Esophagus squamous epithelium (tissue), 5 donors: ENCODE results near the gene CCL15. TPM values are rescaled to one million over a fixed set of nuclear protein-coding genes. Genes with fewer than 3 reads are reported as not detected.
"Not testable (repeated sequence)": the region's sequence is repeated elsewhere in the genome, so short reads cannot be mapped to it uniquely, and the experiment has no call there.

ENCODE experiments used
- DNase-seq: peaks from one replicate; lab custom pipeline; 2025; lab: John Stamatoyannopoulos, UW
- H3K27ac ChIP-seq, 4 donors: fragments of 200-600 bp; sonication (generic); one replicate each; pipeline ENCODE4 v1.5.1; 2016 to 2019; ENCODE audit warnings: mild to moderate bottlenecking in 1 of 4
- H3K27me3 ChIP-seq, 4 donors: fragments of 200-600 bp; sonication (generic); 1 replicate in 3 of 4; 2 replicates in 1 of 4; pipeline versions ENCODE4 v1.5.1 to v1.6.0; 2017 to 2021; ENCODE audit warnings: antibody characterized with exemption in 1 of 4
- H3K36me3 ChIP-seq, 3 donors: fragments of 200-600 bp; sonication (generic); one replicate each; pipeline ENCODE4 v1.5.1; 2016 to 2019
- H3K4me1 ChIP-seq, 3 donors: fragments of 200-600 bp; sonication (generic); one replicate each; pipeline ENCODE4 v1.5.1; 2017 to 2019
- H3K4me3 ChIP-seq, 4 donors: fragments of 200-600 bp; sonication (generic); 1 replicate in 3 of 4; 2 replicates in 1 of 4; pipeline ENCODE4 v1.5.1; 2016 to 2019; ENCODE audit warnings: mild to moderate bottlenecking in 2 of 4, moderate library complexity in 1 of 4
- H3K9me3 ChIP-seq, 3 donors: fragments of 200-600 bp; sonication (generic); one replicate each; pipeline ENCODE4 v1.5.1; 2016 to 2019
- CTCF ChIP-seq, 6 experiments: fragments of 450-650 bp in 4 of 6; fragments of 200-600 bp in 2 of 6; sonication (generic) in 2 of 6; IDR thresholded peaks; one replicate each; pipeline ENCODE4 v1.5.1; 2016 to 2019; ENCODE audit warnings: antibody characterized with exemption in 6 of 6, mild to moderate bottlenecking in 4 of 6, moderate library complexity in 4 of 6
- POLR2A ChIP-seq, 4 donors: fragments of 450-650 bp; IDR thresholded peaks; one replicate each; pipeline ENCODE4 v1.6.1; 2017; ENCODE audit warnings: antibody characterized with exemption in 4 of 4, mild to moderate bottlenecking in 4 of 4, moderate library complexity in 3 of 4
- WGBS, 2 donors: methylation state at CpG; one replicate each; pipeline ENCODE4 v1.1.5; 2018; 5-methylcytosine and 5-hydroxymethylcytosine counted together
- intact Hi-C: fragments of 100-400 bp; cut with DNase I; formaldehyde crosslinking; loops from one replicate; pipeline ENCODE4 v1.15.0; 2022
- total RNA-seq, 4 donors: library from RNA; depleted of rRNA; stranded (reverse); fragments of >200 nt; gene quantifications; one replicate each; pipeline ENCODE4 v1.1.0, GENCODE V29; 2016
- donor health status: DM: yes; HTN: yes; CAD: no.

CCL15 gene
- total RNA-seq, 4 donors from 2014 or later = not detected

- no peaks in the 10 kb centered on the region for H3K4me1 ChIP-seq
- TF ChIP-seq POLR2A (IDR thresholded peaks at IDR 0.05) (no peak), CTCF (IDR thresholded peaks at IDR 0.05) (no peak)
- intact Hi-C loops = no loop called here
- no peak overlapping the region for H3K27ac ChIP-seq
- H3K27me3 ChIP-seq = peaks cover 0 to 10% (median 0%) of the 10 kb centered on the region in 4 donors
- no peak for DNase-seq
- H3K4me3 ChIP-seq = no peak overlapping the region
- 17 to 60% methylated on average over 1 to 4 of the region's 11 CpGs for WGBS, 2 donors
- H3K36me3 ChIP-seq = no peaks in the 10 kb centered on the region
- H3K9me3 ChIP-seq = no peaks in the 10 kb centered on the region
Measured at GRCh38 chr17:35998018-35998545, 3.3 kb downstream of the CCL15 start.

GRCh38 chr17:35995346-35995745 lies 6.0 kb downstream of the CCL15 start:
- H3K4me1 ChIP-seq, H3K36me3 ChIP-seq, H3K9me3 ChIP-seq, DNase-seq, H3K4me3 ChIP-seq, H3K27ac ChIP-seq, intact Hi-C loops: not testable (repeated sequence)
- 59 to 90% methylated on average over 2 of the region's 2 CpGs for WGBS, 2 donors
- H3K27me3 ChIP-seq = peaks cover 0 to 18% (median 0%) of the 10 kb centered on the region in 4 donors

GRCh38 chr17:35991075-35991474 lies 10.3 kb downstream of the CCL15 start:
- Histone ChIP-seq H3K27me3 (peaks cover 0 to 8% (median 0%) of the 10 kb centered on the region in 4 donors), H3K27ac (no peak overlapping the region), H3K4me1 (no peaks in the 10 kb centered on the region), H3K36me3 (no peaks in the 10 kb centered on the region), H3K9me3 (no peaks in the 10 kb centered on the region), H3K4me3 (no peak overlapping the region)
- 36 to 45% methylated on average over 2 of the region's 2 CpGs for WGBS, 2 donors
- intact Hi-C loops = no loop called here
- DNase-seq = no peak
- TF ChIP-seq POLR2A (IDR thresholded peaks at IDR 0.05) = no peak
- TF ChIP-seq CTCF (IDR thresholded peaks at IDR 0.05) = no peak

- Histone ChIP-seq H3K4me3 (no peak overlapping the region), H3K9me3 (no peaks in the 10 kb centered on the region), H3K27me3 (peaks cover 0 to 8% (median 0%) of the 10 kb centered on the region in 4 donors), H3K27ac (peak overlapping the region in 2 of 4 donors; percentile 11 to 59), H3K4me1 (no peaks in the 10 kb centered on the region), H3K36me3 (no peaks in the 10 kb centered on the region)
- intact Hi-C loops = no loop called here
- no peak for DNase-seq
- TF ChIP-seq CTCF (IDR thresholded peaks at IDR 0.05) (no peak), POLR2A (IDR thresholded peaks at IDR 0.05) (no peak)
Measured at GRCh38 chr17:35988164-35988563, 13.2 kb downstream of the CCL15 start.

- peak within 1 kb of the TSS in 3 of 4 donors; percentile 14 to 57 (median 48) for H3K27ac ChIP-seq
- no peaks in the 10 kb centered on the region for H3K27me3 ChIP-seq
- no peaks in the 10 kb centered on the region for H3K36me3 ChIP-seq
- no peak for TF ChIP-seq POLR2A (IDR thresholded peaks at IDR 0.05)
- TF ChIP-seq CTCF (IDR thresholded peaks at IDR 0.05) = no peak
- WGBS, 2 donors = 70 to 83% methylated on average over 1 of the region's 1 CpG
- peak within 1 kb of the TSS in 3 of 4 donors; percentile 2 to 51 (median 37) for H3K4me3 ChIP-seq
- H3K9me3 ChIP-seq = no peaks in the 10 kb centered on the region
- no peak for DNase-seq
- intact Hi-C loops = no loop called here
- no peaks in the 10 kb centered on the region for H3K4me1 ChIP-seq
Measured at GRCh38 chr17:35986643-35987042, 14.7 kb downstream of the CCL15 start, which contains the start of gene CCL14. TSS of gene CCL14 (minus strand) at chr17:35986729. CDS start at chr17:35986649, 80 bp downstream.
